Measurements from ENCODE around the gene OXTR. TPM values are rescaled to one million over a fixed set of nuclear protein-coding genes. Genes with fewer than 3 reads are reported as not detected.
"Not testable (repeated sequence)": the region's sequence is repeated elsewhere in the genome, so short reads cannot be mapped to it uniquely, and the experiment has no call there.

Gene OXTR
- total RNA-seq, 1 experiment from 2014 or later: 0.03 TPM

DNA sequence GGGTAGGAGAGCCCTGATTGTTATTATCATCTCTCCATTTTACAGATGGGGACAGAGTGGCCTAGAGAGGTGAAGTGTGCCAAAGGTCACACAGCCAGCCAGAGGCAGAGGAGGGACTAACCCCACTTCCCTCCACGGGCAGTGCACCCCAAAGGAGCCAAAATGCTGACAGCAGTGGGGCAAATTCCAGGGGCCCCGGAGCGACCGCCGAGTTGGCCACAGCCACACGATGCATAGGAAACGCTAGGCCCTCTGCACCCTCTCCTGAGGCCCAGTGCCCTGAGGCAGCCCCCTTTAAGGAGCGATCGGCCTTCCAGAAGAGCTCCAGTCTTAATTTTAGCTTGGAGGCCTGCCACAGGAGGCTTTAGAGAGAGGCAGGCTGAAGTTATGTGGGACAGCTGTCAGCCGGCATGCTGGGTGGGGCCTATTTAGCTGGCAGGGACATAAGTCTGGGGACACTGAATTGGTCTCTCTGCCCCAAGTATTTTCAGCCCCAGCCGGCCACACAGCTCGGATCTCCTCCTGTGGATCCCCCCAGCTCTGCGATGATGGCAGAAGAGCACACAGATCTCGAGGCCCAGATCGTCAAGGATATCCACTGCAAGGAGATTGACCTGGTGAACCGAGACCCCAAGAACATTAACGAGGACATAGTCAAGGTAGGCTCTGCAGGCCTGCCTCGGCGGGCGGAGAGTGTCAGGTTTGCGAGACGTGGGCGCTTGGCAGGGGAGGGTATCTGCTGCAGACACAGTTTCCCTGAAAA lies 35.9 kb downstream of the OXTR start, which contains the start of gene CAV3:
Gene CAV3, plus strand, starts transcription at position 471 of the 763 bp plus-strand sequence. Its CDS starts 75 bp downstream, at position 546.
- no peak for DNase-seq
- H3K27me3 ChIP-seq: no peaks in the 10 kb centered on the region
- no peak within 1 kb of the TSS for H3K4me3 ChIP-seq
- H3K36me3 ChIP-seq: no peaks in the 10 kb centered on the region
- no peaks in the 10 kb centered on the region for H3K9me3 ChIP-seq

DNA sequence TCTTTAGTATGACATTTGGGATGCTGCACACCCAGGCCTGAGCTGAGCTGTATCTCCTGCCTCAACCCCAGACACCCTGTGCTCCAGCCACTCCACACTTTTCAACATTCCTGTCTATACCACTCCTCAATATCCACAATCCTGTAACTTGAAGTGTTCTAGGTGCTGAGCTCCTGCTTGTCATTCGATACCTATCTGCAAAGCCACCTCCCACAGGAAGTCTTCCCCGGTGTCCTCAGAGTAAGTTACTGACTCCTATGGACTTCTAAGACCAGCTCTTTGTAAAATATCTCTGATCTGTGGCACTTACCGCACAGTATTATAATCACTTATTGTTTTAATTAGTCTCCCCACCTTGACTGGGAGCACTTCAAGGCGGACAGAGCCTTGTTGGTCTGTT lies 37.0 kb downstream of the OXTR start:
- no peak overlapping the region for H3K4me3 ChIP-seq
- no peaks in the 10 kb centered on the region for H3K9me3 ChIP-seq
- H3K27me3 ChIP-seq: no peaks in the 10 kb centered on the region
- no peaks in the 10 kb centered on the region for H3K36me3 ChIP-seq
- DNase-seq: no peak

- Histone ChIP-seq H3K4me3 (no peak overlapping the region), H3K9me3 (no peaks in the 10 kb centered on the region), H3K27me3 (no peaks in the 10 kb centered on the region), H3K36me3 (no peaks in the 10 kb centered on the region)
- DNase-seq: no peak
Measured at GRCh38 chr3:8730656-8731055, 38.8 kb downstream of the OXTR start.

DNA sequence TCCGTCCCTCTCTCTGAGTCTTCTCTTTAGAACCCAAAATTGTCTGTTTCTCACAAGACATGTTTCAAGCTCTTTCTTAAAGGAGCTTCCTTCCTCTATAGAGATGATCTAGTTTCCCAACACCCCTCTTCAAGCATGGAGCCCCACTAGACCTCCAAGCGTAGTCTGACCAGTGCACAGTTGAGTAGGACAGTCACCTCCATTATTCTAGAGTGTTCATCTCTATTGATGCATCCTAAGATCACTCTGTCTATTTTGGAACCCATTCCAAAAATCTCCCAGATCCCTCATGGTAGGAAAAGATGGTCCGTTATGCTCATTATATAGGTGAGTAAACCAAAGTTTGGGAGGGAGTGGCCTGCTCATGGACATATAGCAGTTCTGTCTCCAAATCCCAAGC lies 39.9 kb downstream of the OXTR start:
- no peaks in the 10 kb centered on the region for H3K27me3 ChIP-seq
- no peak for DNase-seq
- no peaks in the 10 kb centered on the region for H3K36me3 ChIP-seq
- no peak overlapping the region for H3K4me3 ChIP-seq
- H3K9me3 ChIP-seq: no peaks in the 10 kb centered on the region

DNA sequence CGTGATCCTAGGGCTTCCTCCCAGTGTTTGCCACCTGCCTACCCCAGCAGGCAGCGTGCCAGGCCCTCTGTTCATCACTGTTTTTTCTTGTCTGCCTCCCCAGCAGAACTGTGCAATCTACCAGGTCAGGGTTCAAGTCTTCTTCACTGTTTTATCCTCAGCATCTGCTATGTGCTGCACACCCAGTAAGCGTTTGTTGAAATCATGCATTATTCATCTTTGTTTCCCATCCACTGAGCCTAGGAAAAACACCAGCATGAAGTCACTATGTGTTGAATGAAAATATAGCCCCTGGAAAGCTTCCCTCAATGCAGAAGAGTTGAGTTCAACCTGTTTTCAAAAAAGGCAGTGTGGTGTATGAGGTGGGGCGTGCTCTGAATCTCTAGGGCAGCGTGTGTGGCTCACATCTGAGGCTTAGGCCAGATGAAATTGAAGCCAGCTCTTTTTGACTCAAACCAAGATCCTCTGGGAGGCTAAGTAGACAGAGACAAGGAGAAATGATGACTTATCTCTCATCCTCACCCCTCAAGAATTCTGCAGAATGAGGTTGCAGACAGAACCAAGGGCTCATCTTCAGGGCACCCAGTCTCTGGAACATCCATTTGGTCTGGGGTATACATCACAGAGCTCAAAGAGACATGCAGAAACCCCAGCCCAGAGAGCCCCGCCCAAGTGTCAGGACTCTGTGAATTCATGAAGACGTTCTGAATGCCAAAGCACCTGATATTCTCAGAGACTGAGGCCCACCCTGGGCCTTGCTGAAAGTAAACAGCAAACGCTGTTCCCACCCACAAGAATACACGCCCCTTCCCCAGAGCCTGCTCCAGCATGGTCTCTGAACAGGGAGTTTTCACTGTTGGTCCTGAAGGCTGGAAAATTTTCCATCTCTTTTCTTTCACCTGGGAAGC lies 41.6 kb downstream of the OXTR start:
- H3K4me3 ChIP-seq: no peak overlapping the region
- H3K36me3 ChIP-seq: no peaks in the 10 kb centered on the region
- DNase-seq: no peak
- H3K9me3 ChIP-seq: no peaks in the 10 kb centered on the region
- H3K27me3 ChIP-seq: no peaks in the 10 kb centered on the region

DNA sequence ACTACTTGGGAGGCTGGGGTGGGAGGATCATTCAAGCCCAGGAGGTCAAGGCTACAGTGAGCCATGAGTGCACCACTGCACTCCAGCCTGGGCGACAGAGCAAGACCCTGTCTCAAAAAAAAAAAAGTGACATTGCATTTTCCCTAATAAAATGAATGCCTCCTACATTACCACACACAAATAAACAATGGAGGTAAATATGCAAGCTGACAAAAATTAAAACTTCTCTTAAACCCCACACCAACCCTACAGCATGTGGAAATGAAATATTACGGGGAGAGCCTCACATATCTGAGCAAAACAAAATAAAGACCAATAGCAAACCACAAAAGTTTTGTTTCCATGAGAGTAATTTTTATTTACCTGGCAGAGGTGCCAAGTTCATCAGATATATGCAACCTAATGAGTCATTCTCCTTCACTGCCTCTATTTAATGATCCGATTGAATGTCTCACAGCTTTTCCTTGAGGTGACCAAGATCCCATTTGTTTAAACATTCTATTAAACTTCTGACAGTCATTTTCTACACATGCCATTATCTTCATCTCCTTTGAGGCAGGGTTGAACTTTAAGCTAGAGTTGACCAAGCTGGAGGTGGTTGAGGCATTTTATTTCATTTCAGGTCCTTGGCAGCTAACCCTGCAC lies 45.2 kb downstream of the OXTR start:
- Histone ChIP-seq H3K9me3 (no peaks in the 10 kb centered on the region), H3K36me3 (no peaks in the 10 kb centered on the region), H3K27me3 (no peaks in the 10 kb centered on the region), H3K4me3 (no peak overlapping the region)
- DNase-seq: no peak

DNA sequence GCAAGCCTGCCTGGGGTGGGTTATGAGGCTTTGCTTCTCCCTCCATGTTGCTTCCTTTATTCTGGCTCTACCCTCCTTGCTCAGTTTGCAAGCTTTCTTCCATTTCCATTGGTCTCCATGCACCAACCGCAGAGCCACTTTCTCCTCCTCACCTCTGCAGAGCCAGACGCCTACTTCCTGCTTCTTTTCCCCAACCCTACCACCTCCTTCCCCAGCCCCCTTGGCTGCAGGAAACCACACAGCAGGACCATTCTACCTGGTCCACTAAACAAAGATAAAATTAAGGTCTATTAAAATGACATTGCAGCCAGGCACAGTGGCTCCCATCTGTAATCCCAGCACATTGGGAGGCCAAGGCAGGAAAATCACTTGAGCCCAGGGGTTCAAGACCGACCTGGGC lies 45.8 kb downstream of the OXTR start:
- Histone ChIP-seq H3K36me3 (no peaks in the 10 kb centered on the region), H3K9me3 (no peaks in the 10 kb centered on the region), H3K27me3 (no peaks in the 10 kb centered on the region), H3K4me3 (no peak overlapping the region)
- DNase-seq: no peak

DNA sequence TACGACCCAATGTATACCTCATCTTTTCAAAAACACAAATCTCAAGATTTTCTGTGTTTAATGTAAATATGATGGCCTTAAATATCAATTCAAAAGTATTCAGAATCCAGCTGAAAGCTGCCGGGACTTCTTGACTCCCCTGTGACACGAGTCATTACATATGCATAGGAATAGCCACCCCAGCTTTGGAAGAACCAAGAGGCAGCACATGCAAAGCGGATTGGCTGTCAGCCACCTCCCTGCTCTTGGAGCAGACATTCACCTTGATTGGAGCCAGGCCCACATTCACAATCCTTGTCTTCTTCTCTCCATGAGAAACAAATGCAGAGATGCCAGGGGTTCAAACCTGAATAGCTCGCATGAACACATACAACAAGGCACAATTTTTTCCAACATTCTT lies 46.6 kb downstream of the OXTR start:
- H3K9me3 ChIP-seq: no peaks in the 10 kb centered on the region
- no peaks in the 10 kb centered on the region for H3K27me3 ChIP-seq
- no peaks in the 10 kb centered on the region for H3K36me3 ChIP-seq
- no peak for DNase-seq
- H3K4me3 ChIP-seq: no peak overlapping the region

- not testable (repeated sequence) for H3K9me3 ChIP-seq, H3K4me3 ChIP-seq, H3K27me3 ChIP-seq, DNase-seq, H3K36me3 ChIP-seq
Measured at GRCh38 chr3:8715757-8716156, 53.7 kb downstream of the OXTR start.

- no peak for DNase-seq
- H3K4me3 ChIP-seq: no peak overlapping the region
- no peaks in the 10 kb centered on the region for H3K27me3 ChIP-seq
- H3K9me3 ChIP-seq: no peaks in the 10 kb centered on the region
- no peaks in the 10 kb centered on the region for H3K36me3 ChIP-seq
Measured at GRCh38 chr3:8713901-8714759, 55.3 kb downstream of the OXTR start.

GRCh38 chr3:8712908-8713255 lies 56.5 kb downstream of the OXTR start:
- no peak for DNase-seq
- Histone ChIP-seq H3K36me3 (no peaks in the 10 kb centered on the region), H3K27me3 (no peaks in the 10 kb centered on the region), H3K9me3 (no peaks in the 10 kb centered on the region), H3K4me3 (no peak overlapping the region)

- no peaks in the 10 kb centered on the region for H3K27me3 ChIP-seq
- no peaks in the 10 kb centered on the region for H3K36me3 ChIP-seq
- DNase-seq: peak; percentile 61
- H3K4me3 ChIP-seq: no peak overlapping the region
- H3K9me3 ChIP-seq: no peaks in the 10 kb centered on the region
Measured at GRCh38 chr3:8712045-8712907, 57.1 kb downstream of the OXTR start.

- Histone ChIP-seq H3K9me3 (no peaks in the 10 kb centered on the region), H3K27me3 (no peaks in the 10 kb centered on the region), H3K4me3 (no peak overlapping the region), H3K36me3 (no peaks in the 10 kb centered on the region)
- DNase-seq: no peak
Measured at GRCh38 chr3:8709801-8710507, 59.5 kb downstream of the OXTR start.

GRCh38 chr3:8709287-8709686 lies 60.1 kb downstream of the OXTR start:
- Histone ChIP-seq H3K9me3 (no peaks in the 10 kb centered on the region), H3K4me3 (no peak overlapping the region), H3K27me3 (no peaks in the 10 kb centered on the region), H3K36me3 (no peaks in the 10 kb centered on the region)
- DNase-seq: no peak

DNA sequence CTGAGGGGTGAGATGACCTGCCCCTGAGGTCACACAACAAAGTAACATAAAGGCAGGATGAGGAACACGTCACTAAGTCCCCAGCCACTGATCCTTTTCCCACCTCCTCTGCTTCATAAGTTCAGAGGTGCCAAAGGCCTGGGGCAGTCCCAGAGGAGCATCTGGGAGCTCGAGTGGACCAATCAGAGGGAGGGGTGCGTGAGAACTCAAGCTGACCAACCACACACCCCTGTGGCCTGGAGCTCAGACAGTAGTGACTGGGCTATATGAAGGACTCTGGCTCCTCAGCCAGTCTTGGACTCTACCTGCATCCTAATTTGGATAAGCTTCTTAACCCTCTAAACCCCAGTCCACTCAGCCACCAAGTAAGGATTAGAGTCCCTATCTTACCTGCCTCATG lies 63.8 kb downstream of the OXTR start:
- no peak for DNase-seq
- no peak overlapping the region for H3K4me3 ChIP-seq
- no peaks in the 10 kb centered on the region for H3K9me3 ChIP-seq
- H3K27me3 ChIP-seq: no peaks in the 10 kb centered on the region
- H3K36me3 ChIP-seq: no peaks in the 10 kb centered on the region
